GM13977 (cell line): ENCODE results near the gene EFR3B.

Experiments
- DNase-seq: peaks from one replicate; pipeline ENCODE4 v3.0.0; 2012; ENCODE audit warnings: low spot score
- CTCF ChIP-seq: IDR thresholded peaks from 2 replicates; pipeline ENCODE4 v1.5.1; 2012; ENCODE audit warnings: mild to moderate bottlenecking, control low read depth; ENCODE audit not compliant: insufficient read depth; ENCODE audit errors: extremely low read depth, missing control alignments
- in situ Hi-C: fragments of 300-500 bp; cut with MboI; formaldehyde crosslinking; loops from one replicate; pipeline ENCODE4 v1.12.0; 2022; ENCODE audit warnings: low sequenced_read_pairs, low pct_unique_long_range_greater_than_20kb, mixed read lengths, inconsistent platforms; ENCODE audit not compliant: unreplicated experiment

Gene EFR3B

GRCh38 chr2:25112113-25112512 lies 70.2 kb downstream of the EFR3B start:
- TF ChIP-seq CTCF = no peak
- DNase-seq = no peak
- in situ Hi-C loops = no loop called here

DNA sequence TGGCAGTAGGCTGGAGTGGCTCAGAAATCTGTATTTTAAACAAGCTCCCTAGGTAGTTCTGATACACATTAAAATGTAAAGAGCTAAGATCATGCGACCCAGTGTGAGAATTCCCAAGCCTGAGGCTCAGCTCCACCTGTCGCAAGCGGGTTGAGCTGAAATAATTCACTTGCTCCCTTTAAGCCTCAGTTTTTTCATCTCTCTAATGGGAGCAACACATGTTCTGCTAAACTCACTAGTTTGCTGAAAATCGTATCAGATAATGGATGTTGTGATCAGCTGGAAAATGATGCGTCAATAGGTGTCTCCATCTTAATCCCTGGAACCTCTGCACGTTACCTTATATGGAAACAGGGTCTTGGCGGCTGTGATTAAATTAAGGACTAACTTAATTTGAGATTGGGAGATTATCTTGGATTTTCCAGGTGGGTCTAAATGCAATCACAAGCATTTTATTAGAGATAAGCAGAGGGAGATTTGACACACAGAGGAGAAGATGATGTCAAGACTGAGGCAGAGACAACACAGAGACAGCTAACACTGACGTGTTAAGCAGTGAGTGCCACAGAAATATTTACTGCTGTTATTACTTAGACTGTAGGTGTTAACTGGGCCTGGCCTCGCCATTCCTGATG lies 73.5 kb downstream of the EFR3B start:
- TF ChIP-seq CTCF = no peak
- no peak for DNase-seq
- in situ Hi-C loops = no loop called here

GRCh38 chr2:25115902-25116301 lies 74.0 kb downstream of the EFR3B start:
- TF ChIP-seq CTCF = no peak
- in situ Hi-C loops = no loop called here
- no peak for DNase-seq

- in situ Hi-C loops = no loop called here
- DNase-seq = no peak
- no peak for TF ChIP-seq CTCF
Observed at GRCh38 chr2:25116956-25117355, 75.1 kb downstream of the EFR3B start.

DNA sequence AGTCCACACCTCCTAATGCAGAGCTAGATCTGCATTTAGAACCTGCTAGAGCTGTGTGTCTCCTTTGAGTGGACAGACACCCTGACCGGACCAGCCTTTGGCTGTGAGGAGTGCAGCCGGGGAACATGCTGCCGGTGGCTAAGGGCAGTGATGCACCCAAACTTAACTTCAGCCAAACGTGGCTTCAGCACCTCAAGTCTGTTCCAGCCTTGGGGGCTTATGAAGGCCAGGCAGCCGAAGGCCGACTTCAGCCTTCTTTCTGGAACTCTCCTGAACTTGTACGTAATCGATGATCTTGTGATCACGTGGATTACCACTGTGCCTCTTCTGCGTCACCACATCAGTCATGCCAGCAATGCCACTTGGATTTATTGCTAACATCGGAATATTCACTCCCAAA lies 77.4 kb downstream of the EFR3B start:
- no peak for DNase-seq
- TF ChIP-seq CTCF = no peak
- in situ Hi-C loops = no loop called here

DNA sequence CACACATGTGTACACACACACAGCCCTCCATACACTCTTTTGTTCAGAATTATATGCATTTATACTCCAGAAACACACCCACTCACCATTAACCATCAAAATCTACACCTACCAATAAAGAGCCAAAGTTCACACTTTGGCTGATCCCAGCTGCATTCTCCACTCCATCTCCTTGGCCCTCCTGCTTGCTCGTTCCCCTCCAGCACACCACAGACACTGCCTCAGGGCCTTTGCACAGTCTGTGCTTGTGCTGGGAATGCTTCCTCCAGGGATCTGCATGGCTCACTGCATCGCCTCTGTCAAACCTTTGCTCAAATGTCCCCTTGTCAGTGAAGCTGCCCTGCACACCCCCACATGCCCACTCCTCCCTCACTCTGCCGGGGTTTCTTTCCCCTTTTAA lies 80.5 kb downstream of the EFR3B start:
- DNase-seq = no peak
- TF ChIP-seq CTCF = no peak
- in situ Hi-C loops = no loop called here

DNA sequence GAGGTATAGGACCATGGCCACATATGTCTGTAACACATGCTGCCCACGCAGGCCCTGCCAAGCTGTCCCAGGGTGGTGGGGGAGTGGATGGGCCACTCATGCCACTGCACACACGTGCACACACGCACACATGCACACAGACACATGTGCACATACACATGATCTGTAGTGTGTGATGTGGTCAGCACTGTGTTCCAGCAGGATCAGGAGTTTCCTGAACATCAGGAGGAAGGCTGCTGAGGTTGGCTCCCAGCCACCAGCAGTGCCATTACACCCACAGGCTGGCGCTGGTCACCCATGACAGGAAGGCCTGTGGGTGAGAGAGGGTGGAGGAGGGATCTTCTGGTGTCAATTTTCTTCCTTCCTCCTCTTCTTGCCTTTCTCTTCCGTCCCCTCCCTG lies 81.8 kb downstream of the EFR3B start:
- in situ Hi-C loops = no loop called here
- no peak for DNase-seq
- TF ChIP-seq CTCF = no peak
